ENCODE measurements around the gene CHST7.

The CHST7 gene

DNA sequence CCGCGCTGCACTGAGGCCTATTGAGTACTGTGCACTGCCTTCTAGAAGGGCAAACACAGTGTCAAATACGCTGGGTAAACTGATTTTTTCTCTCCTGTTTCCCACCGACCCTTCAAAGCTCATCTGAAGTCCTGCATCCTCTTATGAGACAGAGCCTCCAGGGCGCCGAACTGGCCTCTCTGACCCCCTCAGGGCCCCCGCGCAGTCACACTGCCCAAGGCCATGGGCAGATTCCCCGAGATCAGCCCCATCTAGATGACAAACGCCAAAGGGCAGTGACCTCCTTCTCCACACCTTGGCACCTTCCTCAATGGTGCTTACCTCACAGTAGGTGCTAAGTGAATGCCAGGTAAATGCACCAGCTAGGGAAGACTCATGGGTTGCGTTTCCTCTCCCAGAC is 34.4 kb downstream of the CHST7 start:
- TF ChIP-seq, protein P1, sequence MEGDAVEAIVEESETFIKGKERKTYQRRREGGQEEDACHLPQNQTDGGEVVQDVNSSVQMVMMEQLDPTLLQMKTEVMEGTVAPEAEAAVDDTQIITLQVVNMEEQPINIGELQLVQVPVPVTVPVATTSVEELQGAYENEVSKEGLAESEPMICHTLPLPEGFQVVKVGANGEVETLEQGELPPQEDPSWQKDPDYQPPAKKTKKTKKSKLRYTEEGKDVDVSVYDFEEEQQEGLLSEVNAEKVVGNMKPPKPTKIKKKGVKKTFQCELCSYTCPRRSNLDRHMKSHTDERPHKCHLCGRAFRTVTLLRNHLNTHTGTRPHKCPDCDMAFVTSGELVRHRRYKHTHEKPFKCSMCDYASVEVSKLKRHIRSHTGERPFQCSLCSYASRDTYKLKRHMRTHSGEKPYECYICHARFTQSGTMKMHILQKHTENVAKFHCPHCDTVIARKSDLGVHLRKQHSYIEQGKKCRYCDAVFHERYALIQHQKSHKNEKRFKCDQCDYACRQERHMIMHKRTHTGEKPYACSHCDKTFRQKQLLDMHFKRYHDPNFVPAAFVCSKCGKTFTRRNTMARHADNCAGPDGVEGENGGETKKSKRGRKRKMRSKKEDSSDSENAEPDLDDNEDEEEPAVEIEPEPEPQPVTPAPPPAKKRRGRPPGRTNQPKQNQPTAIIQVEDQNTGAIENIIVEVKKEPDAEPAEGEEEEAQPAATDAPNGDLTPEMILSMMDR (IDR thresholded peaks at IDR 0.05) = no peak

DNA sequence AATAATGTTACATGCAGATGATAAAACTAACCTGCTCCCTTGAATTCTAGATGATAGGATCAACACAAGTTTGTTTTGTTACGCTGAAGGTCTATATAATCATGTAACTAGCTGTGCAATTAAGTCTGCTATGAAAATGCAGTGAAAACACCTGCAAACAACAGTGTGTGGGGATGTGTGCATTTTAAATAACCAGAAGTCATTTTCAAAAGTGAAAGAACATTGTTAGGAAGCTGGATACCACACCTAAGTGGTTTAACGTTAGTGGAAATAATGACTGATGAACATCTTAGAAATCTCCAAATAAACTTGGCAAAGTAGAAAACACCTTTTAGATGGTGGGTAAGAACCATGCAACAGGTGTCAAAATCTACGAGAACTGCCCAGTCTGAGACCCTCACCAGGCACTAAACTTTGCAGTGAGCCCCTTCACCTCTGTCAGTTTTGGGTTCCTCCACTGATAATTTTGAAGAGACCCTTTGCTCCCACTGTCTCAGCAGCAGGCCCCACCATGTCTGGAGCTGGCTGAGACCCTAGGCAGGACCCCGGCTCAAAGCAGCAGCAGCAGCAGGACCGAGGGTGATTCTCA is 36.6 kb downstream of the CHST7 start:
- TF ChIP-seq, protein P1 (IDR thresholded peaks at IDR 0.05) = no peak

DNA sequence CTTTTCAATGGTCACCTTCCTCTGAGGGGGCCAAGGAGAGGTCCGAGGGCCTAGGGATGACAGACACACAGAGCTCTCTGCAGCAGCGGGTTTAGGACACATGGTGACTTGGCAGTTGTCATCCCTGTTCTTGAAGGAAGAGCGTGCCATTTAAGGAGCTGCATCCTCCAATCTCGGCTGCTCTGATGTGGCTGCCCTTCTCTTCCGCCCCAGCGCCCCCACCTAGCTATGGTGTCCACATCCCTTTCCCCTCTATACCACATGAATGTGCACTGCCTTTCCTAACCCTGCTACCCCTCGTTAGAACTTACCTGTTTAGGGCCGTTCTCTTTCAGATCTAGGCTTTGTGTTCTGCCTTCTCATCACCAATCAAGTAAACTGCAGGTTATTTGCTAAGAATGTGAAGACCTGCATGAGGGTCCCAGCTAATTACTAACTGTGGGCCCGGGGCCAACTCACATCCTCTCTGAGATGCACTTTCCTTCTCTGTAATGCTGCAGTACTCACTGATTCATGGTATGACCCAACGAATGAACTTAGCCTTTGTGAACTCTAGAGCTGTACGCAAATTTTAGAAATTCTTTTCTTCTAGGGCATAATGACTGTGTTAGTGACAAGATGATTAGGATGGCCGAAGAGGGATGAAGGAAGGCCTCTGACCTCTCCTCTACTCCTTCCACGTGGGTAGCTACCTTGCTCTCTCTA is 38.2 kb downstream of the CHST7 start:
- TF ChIP-seq, protein P1 (IDR thresholded peaks at IDR 0.05) = no peak

DNA sequence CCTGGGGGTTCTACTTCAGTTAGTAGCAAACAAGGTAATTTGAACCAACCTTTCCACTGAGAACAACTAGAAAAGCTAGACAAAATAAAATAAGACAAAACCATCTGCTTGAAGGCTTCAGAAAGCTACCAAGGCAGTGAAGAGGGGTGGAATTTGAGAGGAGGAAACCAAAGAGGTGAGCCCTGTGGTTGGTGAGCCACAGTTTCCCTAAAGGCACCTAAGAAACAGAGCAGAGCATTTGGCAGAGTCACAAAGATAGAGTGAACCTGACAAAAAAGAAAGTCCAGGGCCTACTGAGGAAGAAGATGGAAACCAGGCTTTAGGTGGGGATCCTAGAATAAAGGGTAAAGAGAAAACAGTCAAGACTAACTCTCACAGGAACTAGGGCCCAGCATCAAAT is 44.3 kb downstream of the CHST7 start:
- TF ChIP-seq, protein P1 (IDR thresholded peaks at IDR 0.05) = no peak

DNA sequence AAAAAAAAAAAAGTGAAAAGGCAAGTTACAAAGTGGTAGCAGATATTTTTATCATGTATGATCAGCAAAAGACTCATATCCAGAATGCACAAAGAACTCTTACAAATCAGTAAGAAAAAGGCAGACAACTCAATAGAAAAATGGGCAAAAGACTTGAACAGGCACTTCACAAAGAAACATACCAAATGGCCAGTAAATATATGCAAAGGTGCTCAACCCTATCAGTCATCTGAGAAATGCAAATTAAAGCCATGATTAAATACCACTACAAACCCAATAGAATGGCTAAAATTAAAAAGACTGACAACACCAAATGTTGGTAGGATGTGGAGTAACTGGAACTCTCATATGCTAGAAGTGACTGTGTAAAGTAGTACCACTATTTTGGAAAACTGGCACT is 45.4 kb downstream of the CHST7 start:
- TF ChIP-seq, protein P1 (IDR thresholded peaks at IDR 0.05) = no peak

DNA sequence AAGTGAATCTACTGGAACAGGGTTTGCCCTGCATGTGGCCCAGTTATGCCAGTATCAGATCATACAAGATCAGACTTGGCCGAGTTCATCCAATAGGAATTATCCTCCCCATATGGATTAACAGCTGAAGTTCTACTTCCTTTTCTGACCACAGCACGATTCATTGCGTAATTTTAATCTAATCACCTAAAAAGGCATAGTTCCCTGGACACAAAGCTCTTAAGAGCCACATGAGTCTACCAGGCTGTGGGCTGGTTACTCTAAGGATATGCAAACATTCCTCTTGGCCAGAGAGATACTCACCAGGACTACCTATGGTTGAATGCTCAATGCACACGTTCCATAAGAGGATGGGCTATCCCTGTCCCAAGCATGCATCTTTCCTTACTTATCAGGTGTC is 46.9 kb downstream of the CHST7 start:
- TF ChIP-seq, protein P1 (IDR thresholded peaks at IDR 0.05) = no peak

DNA sequence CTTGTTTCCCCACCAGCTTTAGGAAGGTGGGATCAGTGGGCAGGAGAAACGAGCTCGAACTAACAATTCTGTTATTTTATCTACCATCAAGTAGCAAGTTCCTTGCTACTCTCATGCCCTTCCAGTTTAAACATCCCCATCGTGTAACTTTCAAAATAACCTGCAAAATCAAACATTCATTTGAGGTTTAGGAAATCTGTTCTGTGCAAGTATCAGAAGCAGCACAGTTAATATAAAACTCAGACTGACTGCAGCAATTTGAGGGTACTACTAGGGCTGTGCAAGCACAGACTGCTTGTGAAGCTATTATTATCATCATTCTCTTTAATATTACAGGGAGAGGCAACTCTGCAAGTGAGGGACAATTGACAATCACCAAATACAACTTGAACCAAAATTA is 48.0 kb downstream of the CHST7 start:
- TF ChIP-seq, protein P1 (IDR thresholded peaks at IDR 0.05) = no peak
